ENCODE results near the gene ST3GAL3. TPM values are rescaled to one million over a fixed set of nuclear protein-coding genes. Genes with fewer than 3 reads are reported as not detected.

ST3GAL3 gene
- total and polyA plus RNA-seq, 2 experiments from 2014 or later: 4.5 to 7.0 TPM

- H3K27ac ChIP-seq (ENCODE audit: low read depth): peak overlapping the region; percentile 96
- no peaks in the 10 kb centered on the region for H3K9me2 ChIP-seq (ENCODE audit: insufficient read depth)
- H3K9me3 Mint-ChIP-seq: no peaks in the 10 kb centered on the region
- peaks cover 54% of the 10 kb centered on the region for H3K4me1 ChIP-seq (ENCODE audit: insufficient read depth)
- peaks cover 42% of the 10 kb centered on the region for H3K4me1 Mint-ChIP-seq
- TF ChIP-seq, protein P1, sequence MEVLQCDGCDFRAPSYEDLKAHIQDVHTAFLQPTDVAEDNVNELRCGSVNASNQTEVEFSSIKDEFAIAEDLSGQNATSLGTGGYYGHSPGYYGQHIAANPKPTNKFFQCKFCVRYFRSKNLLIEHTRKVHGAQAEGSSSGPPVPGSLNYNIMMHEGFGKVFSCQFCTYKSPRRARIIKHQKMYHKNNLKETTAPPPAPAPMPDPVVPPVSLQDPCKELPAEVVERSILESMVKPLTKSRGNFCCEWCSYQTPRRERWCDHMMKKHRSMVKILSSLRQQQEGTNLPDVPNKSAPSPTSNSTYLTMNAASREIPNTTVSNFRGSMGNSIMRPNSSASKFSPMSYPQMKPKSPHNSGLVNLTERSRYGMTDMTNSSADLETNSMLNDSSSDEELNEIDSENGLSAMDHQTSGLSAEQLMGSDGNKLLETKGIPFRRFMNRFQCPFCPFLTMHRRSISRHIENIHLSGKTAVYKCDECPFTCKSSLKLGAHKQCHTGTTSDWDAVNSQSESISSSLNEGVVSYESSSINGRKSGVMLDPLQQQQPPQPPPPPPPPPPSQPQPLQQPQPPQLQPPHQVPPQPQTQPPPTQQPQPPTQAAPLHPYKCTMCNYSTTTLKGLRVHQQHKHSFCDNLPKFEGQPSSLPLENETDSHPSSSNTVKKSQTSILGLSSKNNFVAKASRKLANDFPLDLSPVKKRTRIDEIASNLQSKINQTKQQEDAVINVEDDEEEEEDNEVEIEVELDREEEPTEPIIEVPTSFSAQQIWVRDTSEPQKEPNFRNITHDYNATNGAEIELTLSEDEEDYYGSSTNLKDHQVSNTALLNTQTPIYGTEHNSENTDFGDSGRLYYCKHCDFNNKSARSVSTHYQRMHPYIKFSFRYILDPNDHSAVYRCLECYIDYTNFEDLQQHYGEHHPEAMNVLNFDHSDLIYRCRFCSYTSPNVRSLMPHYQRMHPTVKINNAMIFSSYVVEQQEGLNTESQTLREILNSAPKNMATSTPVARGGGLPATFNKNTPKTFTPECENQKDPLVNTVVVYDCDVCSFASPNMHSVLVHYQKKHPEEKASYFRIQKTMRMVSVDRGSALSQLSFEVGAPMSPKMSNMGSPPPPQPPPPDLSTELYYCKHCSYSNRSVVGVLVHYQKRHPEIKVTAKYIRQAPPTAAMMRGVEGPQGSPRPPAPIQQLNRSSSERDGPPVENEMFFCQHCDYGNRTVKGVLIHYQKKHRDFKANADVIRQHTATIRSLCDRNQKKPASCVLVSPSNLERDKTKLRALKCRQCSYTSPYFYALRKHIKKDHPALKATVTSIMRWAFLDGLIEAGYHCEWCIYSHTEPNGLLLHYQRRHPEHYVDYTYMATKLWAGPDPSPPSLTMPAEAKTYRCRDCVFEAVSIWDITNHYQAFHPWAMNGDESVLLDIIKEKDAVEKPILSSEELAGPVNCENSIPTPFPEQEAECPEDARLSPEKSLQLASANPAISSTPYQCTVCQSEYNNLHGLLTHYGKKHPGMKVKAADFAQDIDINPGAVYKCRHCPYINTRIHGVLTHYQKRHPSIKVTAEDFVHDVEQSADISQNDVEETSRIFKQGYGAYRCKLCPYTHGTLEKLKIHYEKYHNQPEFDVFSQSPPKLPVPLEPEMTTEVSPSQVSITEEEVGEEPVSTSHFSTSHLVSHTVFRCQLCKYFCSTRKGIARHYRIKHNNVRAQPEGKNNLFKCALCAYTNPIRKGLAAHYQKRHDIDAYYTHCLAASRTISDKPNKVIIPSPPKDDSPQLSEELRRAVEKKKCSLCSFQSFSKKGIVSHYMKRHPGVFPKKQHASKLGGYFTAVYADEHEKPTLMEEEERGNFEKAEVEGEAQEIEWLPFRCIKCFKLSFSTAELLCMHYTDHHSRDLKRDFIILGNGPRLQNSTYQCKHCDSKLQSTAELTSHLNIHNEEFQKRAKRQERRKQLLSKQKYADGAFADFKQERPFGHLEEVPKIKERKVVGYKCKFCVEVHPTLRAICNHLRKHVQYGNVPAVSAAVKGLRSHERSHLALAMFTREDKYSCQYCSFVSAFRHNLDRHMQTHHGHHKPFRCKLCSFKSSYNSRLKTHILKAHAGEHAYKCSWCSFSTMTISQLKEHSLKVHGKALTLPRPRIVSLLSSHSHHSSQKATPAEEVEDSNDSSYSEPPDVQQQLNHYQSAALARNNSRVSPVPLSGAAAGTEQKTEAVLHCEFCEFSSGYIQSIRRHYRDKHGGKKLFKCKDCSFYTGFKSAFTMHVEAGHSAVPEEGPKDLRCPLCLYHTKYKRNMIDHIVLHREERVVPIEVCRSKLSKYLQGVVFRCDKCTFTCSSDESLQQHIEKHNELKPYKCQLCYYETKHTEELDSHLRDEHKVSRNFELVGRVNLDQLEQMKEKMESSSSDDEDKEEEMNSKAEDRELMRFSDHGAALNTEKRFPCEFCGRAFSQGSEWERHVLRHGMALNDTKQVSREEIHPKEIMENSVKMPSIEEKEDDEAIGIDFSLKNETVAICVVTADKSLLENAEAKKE (CRISPR knock-in tag; IDR thresholded peaks at IDR 0.05): peak; percentile 24; the same call in 1 of the 2 replicates
- peak; percentile 55; the same call in 1 of the 2 replicates for TF ChIP-seq POLR2AphosphoS5 (IDR thresholded peaks at IDR 0.05; ENCODE audit: low read depth)
- TF ChIP-seq, protein P2, sequence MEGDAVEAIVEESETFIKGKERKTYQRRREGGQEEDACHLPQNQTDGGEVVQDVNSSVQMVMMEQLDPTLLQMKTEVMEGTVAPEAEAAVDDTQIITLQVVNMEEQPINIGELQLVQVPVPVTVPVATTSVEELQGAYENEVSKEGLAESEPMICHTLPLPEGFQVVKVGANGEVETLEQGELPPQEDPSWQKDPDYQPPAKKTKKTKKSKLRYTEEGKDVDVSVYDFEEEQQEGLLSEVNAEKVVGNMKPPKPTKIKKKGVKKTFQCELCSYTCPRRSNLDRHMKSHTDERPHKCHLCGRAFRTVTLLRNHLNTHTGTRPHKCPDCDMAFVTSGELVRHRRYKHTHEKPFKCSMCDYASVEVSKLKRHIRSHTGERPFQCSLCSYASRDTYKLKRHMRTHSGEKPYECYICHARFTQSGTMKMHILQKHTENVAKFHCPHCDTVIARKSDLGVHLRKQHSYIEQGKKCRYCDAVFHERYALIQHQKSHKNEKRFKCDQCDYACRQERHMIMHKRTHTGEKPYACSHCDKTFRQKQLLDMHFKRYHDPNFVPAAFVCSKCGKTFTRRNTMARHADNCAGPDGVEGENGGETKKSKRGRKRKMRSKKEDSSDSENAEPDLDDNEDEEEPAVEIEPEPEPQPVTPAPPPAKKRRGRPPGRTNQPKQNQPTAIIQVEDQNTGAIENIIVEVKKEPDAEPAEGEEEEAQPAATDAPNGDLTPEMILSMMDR (conservative IDR thresholded peaks at IDR 0.05; ENCODE audit: low read depth in 2 of 2): no peak
- H3F3A ChIP-seq (replicated peaks; ENCODE audit: low read depth): peaks cover 7% of the 10 kb centered on the region; the same call in 1 of the 2 replicates
- no peaks in the 10 kb centered on the region for H3K36me3 Mint-ChIP-seq (ENCODE audit: low read depth)
- no peaks in the 10 kb centered on the region for H3K27me3 ChIP-seq (ENCODE audit: insufficient read depth)
- DNase-seq (ENCODE audit: low spot score) (peak; percentile 87), ATAC-seq (peak; percentile 43)
- H3K4me3 Mint-ChIP-seq: no peak overlapping the region
- H2AFZ ChIP-seq: no peak overlapping the region
- peak overlapping the region; percentile 72 for H3K4me2 ChIP-seq
- peak overlapping the region; percentile 38 for H3K4me3 ChIP-seq
- H3K27me3 Mint-ChIP-seq (ENCODE audit: insufficient read depth, low read depth, poor library complexity): peaks cover 2% of the 10 kb centered on the region
- H4K20me1 ChIP-seq (replicated peaks; ENCODE audit: insufficient read depth): no peaks in the 10 kb centered on the region
- H3K36me3 ChIP-seq (ENCODE audit: insufficient read depth): no peaks in the 10 kb centered on the region
- no peak overlapping the region for H3K27ac Mint-ChIP-seq
- no peaks in the 10 kb centered on the region for H3K79me2 ChIP-seq (replicated peaks; ENCODE audit: insufficient read depth)
Observed at GRCh38 chr1:43766818-43767525, 59.6 kb downstream of the ST3GAL3 start.

All from GM23338 (cell line).